Cardiac fibroblast (primary cell): ENCODE measurements around the gene HDAC6.
A peak's percentile ranks its signal among the peaks of the same experiment; 100 is the strongest.

Experiments used
- DNase-seq, 2 donors: peaks; one replicate each; pipeline versions ENCODE4 v3.0.0 to v3.0.0-alpha.2; 2010; ENCODE audit warnings: low read depth in 2 of 2
- H3K4me3 ChIP-seq, 2 donors: replicated peaks in 1 of 2; 1 replicate in 1 of 2; 2 replicates in 1 of 2; pipeline ENCODE4 v1.5.1; 2011; ENCODE audit warnings: low read depth in 2 of 2, low read length in 2 of 2, mild to moderate bottlenecking in 2 of 2, moderate library complexity in 1 of 2
- TF ChIP-seq, protein P1 (sequence below): IDR thresholded peaks from one replicate; pipeline ENCODE4 v1.5.1; 2011; ENCODE audit warnings: low read depth, mild to moderate bottlenecking, low read length, inconsistent platforms

The HDAC6 gene

DNA sequence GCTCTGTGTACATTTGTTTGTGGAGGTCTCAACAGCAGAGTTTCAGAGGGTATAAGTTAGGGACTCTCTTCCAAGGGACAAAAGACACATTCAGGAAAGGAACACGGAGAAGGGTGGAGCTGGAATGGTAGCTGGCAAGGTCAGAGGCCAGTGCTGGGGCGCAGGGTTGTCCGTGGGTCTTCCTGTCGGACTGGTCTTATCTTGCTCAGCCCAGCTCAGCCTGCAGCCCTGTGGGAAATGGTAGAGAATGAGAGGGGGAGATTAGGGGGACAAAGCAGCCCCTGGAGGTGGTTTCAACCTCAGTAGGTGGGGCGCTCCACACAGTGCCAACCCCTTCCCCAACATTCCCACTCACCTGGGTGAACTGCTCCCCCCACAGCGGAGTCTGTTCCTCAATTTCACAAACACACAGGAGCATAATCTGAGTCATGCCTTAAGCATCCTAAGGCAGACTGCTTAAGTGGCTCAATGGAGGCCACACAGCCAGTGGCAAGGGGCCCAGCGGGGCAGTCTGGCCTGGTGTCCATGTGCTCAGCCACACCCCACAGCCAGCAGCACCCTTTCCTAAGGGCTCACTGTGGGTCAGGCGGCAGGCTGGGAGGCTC, 6.9 kb upstream of the HDAC6 start:
- TF ChIP-seq, protein P1, sequence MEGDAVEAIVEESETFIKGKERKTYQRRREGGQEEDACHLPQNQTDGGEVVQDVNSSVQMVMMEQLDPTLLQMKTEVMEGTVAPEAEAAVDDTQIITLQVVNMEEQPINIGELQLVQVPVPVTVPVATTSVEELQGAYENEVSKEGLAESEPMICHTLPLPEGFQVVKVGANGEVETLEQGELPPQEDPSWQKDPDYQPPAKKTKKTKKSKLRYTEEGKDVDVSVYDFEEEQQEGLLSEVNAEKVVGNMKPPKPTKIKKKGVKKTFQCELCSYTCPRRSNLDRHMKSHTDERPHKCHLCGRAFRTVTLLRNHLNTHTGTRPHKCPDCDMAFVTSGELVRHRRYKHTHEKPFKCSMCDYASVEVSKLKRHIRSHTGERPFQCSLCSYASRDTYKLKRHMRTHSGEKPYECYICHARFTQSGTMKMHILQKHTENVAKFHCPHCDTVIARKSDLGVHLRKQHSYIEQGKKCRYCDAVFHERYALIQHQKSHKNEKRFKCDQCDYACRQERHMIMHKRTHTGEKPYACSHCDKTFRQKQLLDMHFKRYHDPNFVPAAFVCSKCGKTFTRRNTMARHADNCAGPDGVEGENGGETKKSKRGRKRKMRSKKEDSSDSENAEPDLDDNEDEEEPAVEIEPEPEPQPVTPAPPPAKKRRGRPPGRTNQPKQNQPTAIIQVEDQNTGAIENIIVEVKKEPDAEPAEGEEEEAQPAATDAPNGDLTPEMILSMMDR: no peak
- H3K4me3 ChIP-seq: no peak overlapping the region
- DNase-seq: peak; percentile 65 to 69

DNA sequence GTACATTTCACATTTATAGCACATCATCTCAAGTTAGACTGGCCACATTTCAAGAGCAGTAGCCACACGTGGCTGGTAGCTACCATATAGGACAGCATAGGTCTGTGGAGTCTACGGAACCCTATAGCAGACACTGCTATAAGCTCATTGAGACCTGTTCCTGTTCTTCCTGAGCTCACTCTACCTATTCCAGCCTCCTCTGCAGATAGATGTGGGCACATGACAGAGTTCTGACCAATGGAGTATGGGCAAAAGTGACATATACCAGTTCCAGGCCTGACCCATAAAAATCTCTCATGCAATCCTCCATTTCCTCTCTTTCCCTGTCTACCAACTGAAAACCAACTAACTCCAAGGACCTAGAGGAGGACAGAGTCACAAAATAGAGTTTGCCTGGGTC, 3.5 kb upstream of the HDAC6 start:
- TF ChIP-seq, protein P1: no peak
- no peak overlapping the region for H3K4me3 ChIP-seq
- DNase-seq: no peak

DNA sequence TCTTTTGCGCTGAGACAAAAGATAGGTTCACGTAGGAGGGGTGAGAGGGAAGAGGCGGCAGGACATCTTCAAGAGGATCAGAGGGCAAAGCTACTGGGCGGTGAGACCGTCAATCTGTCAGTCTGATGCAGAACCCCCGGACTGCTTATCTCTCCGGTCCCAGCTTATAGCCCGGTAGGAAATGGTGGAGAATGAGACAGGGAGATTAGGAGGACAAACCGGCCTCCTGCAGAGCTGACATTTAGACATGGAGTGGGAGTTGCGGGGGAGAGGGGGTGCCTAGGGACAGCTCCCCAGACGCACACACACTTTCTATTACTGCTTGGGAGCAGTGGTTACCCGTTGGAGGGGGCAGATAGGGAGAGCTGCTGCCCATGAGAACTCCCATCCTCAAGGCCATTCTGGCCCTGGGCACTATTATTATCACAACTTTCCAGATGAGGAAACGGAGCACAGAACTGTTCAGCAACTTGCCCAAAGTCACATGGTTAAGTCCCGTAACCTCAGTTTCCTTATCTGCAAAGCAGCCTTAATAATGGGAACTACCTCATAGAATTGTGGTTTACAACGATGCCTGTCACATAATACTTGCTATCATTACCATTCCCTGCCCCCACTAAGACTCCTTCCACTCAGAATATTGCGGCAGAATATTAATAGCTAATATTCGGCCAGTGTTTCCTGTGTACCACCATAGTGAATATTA, 1.1 kb upstream of the HDAC6 start:
- DNase-seq: no peak

DNA sequence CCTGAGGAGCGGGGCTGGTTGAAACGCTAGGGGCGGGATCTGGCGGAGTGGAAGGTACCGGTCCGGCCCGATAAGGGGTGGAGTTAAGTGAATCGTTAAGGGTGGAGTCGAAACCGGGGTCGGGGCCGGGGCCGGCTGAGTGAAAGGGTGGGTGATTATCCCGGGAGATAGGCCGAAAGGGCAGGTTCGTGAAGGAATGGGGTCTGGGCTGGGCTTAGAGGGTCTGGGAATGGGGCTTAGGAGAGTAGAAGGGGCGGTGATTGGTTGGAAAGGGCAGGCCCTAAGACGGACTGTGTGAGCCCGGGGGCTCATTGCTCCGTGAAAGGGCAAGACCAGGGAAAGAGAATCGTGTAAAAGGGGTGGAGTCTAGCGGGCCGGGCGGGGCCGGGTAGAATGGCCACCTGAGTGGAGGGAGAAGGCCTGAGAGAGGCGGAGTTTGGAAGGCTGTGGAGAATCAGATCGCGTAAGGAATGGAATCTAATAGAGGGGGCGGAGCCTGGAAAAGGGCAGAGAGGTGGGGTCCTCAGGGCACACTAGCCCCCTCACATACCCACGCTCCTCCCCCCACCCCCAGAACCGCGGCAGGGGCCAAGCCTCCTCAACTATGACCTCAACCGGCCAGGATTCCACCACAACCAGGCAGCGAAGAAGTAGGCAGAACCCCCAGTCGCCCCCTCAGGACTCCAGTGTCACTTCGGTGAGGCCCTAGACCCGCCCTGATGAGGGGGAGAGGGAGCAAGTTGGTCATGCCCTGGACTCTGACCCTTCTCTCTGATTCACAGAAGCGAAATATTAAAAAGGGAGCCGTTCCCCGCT, 430 bp downstream of the HDAC6 start:
- DNase-seq: peak; percentile 81 to 85
- TF ChIP-seq, protein P1: no peak
- H3K4me3 ChIP-seq: peak overlapping the region; percentile 56 to 68

More for the DNA sequence above, 1.1 kb upstream of the HDAC6 start:
- peak overlapping the region; percentile 57 to 71 for H3K4me3 ChIP-seq
- TF ChIP-seq, protein P1: no peak

DNA sequence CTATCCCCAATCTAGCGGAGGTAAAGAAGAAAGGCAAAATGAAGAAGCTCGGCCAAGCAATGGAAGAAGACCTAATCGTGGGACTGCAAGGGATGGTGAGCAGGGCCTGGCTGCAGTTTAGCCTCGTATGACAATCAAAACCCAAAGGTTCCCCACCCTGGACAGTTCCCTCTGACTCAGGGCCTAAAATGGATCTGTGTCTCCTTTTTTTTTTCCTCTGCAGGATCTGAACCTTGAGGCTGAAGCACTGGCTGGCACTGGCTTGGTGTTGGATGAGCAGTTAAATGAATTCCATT, 986 bp downstream of the HDAC6 start:
- DNase-seq: peak; percentile 0 to 3
- TF ChIP-seq, protein P1: no peak
- H3K4me3 ChIP-seq: peak overlapping the region; percentile 56 to 68

DNA sequence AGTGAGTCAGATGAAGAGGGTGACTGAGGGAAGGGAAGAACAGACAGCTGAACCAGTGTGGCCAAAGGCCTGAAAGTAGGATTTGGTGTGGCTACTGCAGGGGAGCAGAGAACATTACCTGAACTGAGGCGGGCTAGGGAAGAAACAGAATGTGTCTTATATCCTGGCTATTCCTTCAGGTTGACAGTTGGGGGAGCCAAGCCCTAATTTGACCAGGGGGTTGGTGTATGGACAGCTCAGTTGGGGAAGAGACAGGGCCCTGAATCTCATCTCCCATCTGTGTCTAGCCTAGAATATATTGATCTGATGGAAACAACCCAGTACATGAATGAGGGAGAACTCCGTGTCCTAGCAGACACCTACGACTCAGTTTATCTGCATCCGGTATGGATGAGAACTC, 4.2 kb downstream of the HDAC6 start:
- peak in 1 of 2 donors; percentile 0 for DNase-seq
- TF ChIP-seq, protein P1: no peak
- no peak overlapping the region for H3K4me3 ChIP-seq
